T47D (cell line): ENCODE measurements around the gene VASP.

Experiments
- DNase-seq, 2 experiments: peaks; one replicate each; pipeline versions ENCODE4 v3.0.0 to v3.0.0-alpha.2; 2011 to 2012; ENCODE audit warnings: low read depth in 1 of 2, low spot score in 1 of 2
- JUND ChIP-seq: IDR thresholded peaks from 2 replicates; pipeline ENCODE4 v1.6.1; 2012; ENCODE audit warnings: low read depth
- in situ Hi-C: cut with HindIII; loops from 2 replicates; pipeline ENCODE4 v1.10.0; 2016; ENCODE audit warnings: low sequenced_read_pairs, low pct_unique_long_range_greater_than_20kb

Gene VASP

DNA sequence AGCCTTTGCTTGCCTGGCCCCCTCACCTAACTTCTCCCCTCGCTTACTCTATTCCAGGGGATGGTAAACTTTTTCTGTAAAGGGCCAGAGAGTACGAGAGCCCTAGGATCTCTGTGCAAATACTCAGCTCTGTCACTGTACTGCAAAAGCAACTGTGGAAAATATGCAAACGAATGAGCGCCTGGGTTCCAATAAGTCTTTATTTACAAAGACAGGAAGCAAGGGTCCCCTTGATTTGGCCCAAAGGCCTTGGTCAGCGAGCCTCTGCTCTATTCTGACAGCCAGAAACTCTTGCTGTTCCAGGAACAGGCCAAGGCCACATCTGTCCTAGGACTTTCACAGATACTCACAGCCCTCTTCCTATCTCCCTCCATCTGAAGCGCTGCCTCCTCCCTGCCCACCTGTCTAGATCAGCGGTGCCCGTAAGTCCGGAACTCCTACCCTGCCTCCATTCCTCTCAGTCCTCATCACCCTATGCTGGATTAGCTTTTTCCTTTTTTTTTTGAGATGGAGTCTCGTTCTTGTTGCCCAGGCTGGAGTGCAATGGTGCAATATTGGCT lies 40.0 kb downstream of the VASP start:
- DNase-seq: no peak
- in situ Hi-C loops: no loop called here

GRCh38 chr19:45547965-45548609 lies 40.8 kb downstream of the VASP start:
- no peak for TF ChIP-seq JUND
- DNase-seq: peak in 1 of 2 experiments; percentile 28
- in situ Hi-C loops: no loop called here

More for the DNA sequence above, 40.0 kb downstream of the VASP start:
- no peak for TF ChIP-seq JUND

DNA sequence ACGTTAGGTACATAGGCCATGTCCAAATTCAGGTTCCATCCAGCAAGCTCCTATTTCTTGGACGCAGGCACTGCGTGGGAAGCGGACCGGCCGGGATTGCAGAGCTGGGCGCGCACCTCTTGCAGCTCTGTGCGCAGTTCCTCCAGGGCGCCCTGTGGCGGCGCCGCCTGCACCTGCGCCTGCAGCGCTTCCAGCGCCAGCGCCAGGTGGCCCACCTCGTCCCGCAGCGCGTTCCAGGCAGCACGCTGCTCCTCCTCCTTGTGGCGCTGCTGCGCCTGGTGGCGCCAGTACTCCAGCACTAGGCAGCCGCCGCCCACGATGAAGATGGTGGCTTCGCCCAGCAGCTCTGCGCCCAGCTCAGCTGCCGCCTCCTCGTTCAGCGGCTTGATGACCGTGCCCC lies 46.2 kb downstream of the VASP start:
- in situ Hi-C loops: no loop called here
- TF ChIP-seq JUND: no peak
- DNase-seq: no peak

- DNase-seq: no peak
- no peak for TF ChIP-seq JUND
- in situ Hi-C loops: no loop called here
Observed at GRCh38 chr19:45554481-45554880, 47.2 kb downstream of the VASP start.

GRCh38 chr19:45556835-45557234 lies 49.6 kb downstream of the VASP start:
- in situ Hi-C loops: no loop called here
- no peak for DNase-seq
- no peak for TF ChIP-seq JUND

GRCh38 chr19:45558399-45558878 lies 51.2 kb downstream of the VASP start:
- DNase-seq: peak; percentile 36 to 71
- in situ Hi-C loops: no loop called here
- TF ChIP-seq JUND: no peak

DNA sequence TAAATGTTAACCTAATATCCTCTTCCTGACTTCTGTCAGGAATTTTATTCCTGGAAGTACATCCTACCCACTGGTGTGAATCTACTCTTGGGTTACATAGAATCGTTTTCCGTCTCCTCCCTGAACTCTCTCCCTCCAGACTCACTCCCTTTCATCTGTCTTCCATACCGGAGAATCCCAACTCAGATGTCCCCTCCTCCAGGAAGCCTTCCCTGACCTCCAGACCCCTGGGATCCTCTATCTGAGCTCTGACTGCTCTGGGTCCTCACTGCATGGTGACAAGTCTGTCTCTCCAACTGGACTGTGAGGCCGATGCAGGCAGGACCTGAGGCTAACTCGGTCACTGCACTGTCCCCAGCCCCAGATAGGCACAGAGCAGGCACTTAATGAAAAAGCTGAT lies 52.8 kb downstream of the VASP start:
- TF ChIP-seq JUND: no peak
- no peak for DNase-seq
- in situ Hi-C loops: no loop called here

- in situ Hi-C loops: no loop called here
- TF ChIP-seq JUND: no peak
- DNase-seq: no peak
Observed at GRCh38 chr19:45560686-45561085, 53.4 kb downstream of the VASP start.

DNA sequence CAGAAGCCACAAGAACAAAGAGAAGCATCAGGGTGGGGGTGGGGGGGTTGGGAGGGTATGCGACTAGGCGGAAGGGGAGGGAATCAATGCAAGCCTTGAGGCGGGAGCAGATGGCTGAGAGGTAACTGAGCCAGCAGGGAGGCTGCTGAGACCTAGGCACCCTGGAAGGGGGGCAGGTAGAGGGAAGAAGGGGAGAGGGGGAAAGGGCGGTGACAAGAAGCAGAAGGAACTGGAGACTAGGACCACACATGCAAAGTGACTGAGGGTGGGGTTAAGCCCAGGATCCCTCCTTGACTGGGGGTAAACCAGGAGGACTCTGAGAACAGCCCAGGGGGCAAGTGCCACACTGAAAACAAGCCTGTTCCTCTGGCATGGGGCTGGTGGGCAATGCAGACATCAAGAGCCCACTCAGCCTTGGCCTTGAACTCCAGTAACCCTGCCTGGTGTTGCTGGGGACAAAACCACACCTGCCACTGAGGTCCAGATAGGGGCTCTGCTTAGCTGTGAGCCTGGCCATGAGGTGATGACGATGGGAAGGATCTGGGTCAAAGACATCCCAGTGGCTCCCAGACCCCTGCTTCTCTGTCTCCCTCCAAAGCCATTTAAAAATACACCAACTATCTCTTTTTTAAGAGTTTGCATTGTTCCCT lies 57.0 kb downstream of the VASP start:
- no peak for DNase-seq
- no peak for TF ChIP-seq JUND
- in situ Hi-C loops: no loop called here

DNA sequence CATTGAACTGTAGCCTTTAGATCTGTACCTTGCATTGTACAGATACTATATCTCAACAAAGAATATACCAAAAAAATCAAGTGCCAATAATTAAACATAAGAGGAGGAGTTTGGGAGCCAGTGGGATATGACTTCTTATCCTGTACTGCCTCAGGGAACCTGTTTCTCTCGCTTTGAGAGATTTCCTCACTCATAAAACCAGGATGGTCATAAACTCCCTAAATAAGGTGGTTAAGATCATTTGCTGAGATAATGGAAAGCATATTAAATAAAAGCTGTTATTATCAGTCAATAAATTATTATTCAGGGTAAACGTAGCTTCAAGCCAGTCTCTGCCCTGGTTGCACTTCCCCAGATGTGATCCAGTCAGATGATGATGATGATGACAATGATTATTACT lies 60.3 kb downstream of the VASP start:
- in situ Hi-C loops: no loop called here
- TF ChIP-seq JUND: no peak
- peak in 1 of 2 experiments; percentile 24 for DNase-seq

GRCh38 chr19:45568732-45569131 lies 61.5 kb downstream of the VASP start:
- TF ChIP-seq JUND: no peak
- DNase-seq: no peak
- in situ Hi-C loops: no loop called here

DNA sequence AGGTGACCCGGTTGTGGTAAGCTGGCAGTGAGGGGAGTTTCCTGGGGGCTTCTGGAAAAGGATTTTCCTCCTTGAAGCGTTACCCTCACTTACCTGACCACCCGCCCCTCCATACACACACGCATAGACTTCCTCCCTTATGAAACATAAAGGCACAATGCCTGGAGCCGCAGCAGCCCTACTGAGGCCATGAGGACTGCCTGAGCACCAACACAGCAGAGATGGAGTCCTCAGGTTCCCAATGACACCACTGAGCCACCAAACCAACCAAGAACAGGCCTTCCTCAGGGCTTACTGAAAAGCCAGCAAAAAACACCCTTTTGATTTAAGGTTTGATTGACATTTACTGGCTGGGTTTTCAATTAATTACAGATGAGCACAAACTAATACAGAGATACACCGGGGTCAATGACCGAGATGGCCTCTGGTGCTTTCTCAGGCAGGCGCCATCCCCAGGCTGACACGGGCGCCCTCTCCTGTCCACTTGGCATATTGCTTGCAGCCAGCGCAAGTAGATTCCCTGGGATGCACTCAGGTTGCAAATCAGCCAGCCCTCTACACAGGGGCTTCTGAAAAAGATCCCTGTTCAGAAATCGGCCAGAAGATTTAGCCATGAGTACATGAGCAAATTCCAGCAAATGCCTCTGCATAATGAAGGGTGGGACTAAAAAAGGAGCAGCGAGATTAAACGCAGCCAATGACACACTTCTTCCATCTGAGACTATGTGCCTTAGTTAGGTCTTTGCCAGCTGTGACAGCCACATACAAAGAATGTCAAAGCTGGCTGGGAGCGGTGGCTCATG lies 62.5 kb downstream of the VASP start:
- in situ Hi-C loops: no loop called here
- DNase-seq: peak in 1 of 2 experiments; percentile 38
- no peak for TF ChIP-seq JUND
